Suprapubic skin (tissue), 4 donors: Measurements from ENCODE around the gene UHRF2.

Source experiments
- EP300 ChIP-seq: sonication (generic); formaldehyde crosslinking; IDR thresholded peaks from one replicate; pipeline ENCODE4 v1.6.1; 2017; ENCODE audit warnings: antibody characterized with exemption
- POLR2A ChIP-seq, 2 donors: fragments of 450-650 bp; IDR thresholded peaks; one replicate each; pipeline ENCODE4 v1.6.1; 2017; ENCODE audit warnings: antibody characterized with exemption in 2 of 2, mild to moderate bottlenecking in 2 of 2, moderate library complexity in 2 of 2
- POLR2AphosphoS5 ChIP-seq, 3 donors: sonication (generic); formaldehyde crosslinking; IDR thresholded peaks; one replicate each; pipeline ENCODE4 v1.6.1; 2017; ENCODE audit warnings: antibody characterized with exemption in 3 of 3
- TF ChIP-seq, protein P1 (sequence below), 2 donors: fragments of 200-600 bp in 1 of 2; fragments of 450-650 bp in 1 of 2; sonication (generic) in 1 of 2; IDR thresholded peaks; one replicate each; pipeline ENCODE4 v1.5.1; 2016 to 2019; ENCODE audit warnings: antibody characterized with exemption in 2 of 2, mild to moderate bottlenecking in 1 of 2, moderate library complexity in 1 of 2

DNA sequence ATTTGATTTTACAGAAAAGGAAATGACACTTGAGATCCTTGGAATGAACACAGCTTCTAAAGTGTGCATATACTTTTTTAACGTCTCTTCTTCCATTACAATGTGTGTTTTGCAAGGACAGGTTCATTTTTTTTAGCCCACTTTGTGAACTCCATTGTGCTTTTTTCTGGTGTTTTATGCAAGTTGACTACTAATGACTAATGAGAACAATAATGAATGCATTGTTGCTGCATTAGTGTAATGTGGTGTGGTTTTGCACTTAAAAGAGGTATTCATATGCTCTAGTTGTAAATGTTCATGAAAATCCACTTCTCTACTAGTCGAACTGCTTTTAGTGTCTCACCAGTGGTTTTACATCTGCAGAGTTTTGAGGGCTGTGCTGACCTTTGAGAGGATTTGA lies 93.6 kb downstream of the UHRF2 start:
- TF ChIP-seq, protein P1, sequence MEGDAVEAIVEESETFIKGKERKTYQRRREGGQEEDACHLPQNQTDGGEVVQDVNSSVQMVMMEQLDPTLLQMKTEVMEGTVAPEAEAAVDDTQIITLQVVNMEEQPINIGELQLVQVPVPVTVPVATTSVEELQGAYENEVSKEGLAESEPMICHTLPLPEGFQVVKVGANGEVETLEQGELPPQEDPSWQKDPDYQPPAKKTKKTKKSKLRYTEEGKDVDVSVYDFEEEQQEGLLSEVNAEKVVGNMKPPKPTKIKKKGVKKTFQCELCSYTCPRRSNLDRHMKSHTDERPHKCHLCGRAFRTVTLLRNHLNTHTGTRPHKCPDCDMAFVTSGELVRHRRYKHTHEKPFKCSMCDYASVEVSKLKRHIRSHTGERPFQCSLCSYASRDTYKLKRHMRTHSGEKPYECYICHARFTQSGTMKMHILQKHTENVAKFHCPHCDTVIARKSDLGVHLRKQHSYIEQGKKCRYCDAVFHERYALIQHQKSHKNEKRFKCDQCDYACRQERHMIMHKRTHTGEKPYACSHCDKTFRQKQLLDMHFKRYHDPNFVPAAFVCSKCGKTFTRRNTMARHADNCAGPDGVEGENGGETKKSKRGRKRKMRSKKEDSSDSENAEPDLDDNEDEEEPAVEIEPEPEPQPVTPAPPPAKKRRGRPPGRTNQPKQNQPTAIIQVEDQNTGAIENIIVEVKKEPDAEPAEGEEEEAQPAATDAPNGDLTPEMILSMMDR (IDR thresholded peaks at IDR 0.05) = no peak
- TF ChIP-seq EP300 (no peak), POLR2AphosphoS5 (IDR thresholded peaks at IDR 0.05) (no peak), POLR2A (IDR thresholded peaks at IDR 0.05) (no peak)
